ENCODE measurements around the gene STOX2. TPM values are rescaled to one million over a fixed set of nuclear protein-coding genes. Genes with fewer than 3 reads are reported as not detected.

The STOX2 gene
- total RNA-seq, 4 donors from 2014 or later, result 21.6 to 23.7 (median 22.8) TPM

- Histone ChIP-seq H3K4me1 (peaks cover 9 to 32% (median 15%) of the 10 kb centered on the region in 3 donors), H3K27ac (peak overlapping the region in 2 of 4 donors; percentile 57 to 61), H3K4me3 (peak overlapping the region in 1 of 4 donors; percentile 24), H3K9me3 (no peaks in the 10 kb centered on the region), H3K36me3 (no peaks in the 10 kb centered on the region), H3K27me3 (no peaks in the 10 kb centered on the region)
- intact Hi-C loops (cut with DNase I), result no loop called here
- TF ChIP-seq CTCF (IDR thresholded peaks at IDR 0.05) (no peak), POLR2A (IDR thresholded peaks at IDR 0.05) (no peak)
- WGBS, 2 donors, result 58 to 85% methylated on average over 2 of the region's 2 CpGs
- no peak for DNase-seq
Measured at GRCh38 chr4:183860119-183860518, 45.0 kb upstream of the STOX2 start.

- H3K9me3 ChIP-seq, result no peaks in the 10 kb centered on the region
- WGBS, 2 donors, result 19 to 31% methylated on average over 10 of the region's 10 CpGs
- H3K4me1 ChIP-seq, result peaks cover 9 to 32% (median 15%) of the 10 kb centered on the region in 3 donors
- intact Hi-C loops (cut with DNase I), result no loop called here
- H3K4me3 ChIP-seq, result peak overlapping the region in 3 of 4 donors; percentile 24 to 48 (median 24)
- no peaks in the 10 kb centered on the region for H3K36me3 ChIP-seq
- peak overlapping the region in 2 of 4 donors; percentile 57 to 61 for H3K27ac ChIP-seq
- H3K27me3 ChIP-seq, result no peaks in the 10 kb centered on the region
- DNase-seq, result no peak
- TF ChIP-seq POLR2A (IDR thresholded peaks at IDR 0.05), result no peak
- TF ChIP-seq CTCF (IDR thresholded peaks at IDR 0.05), result no peak
Measured at GRCh38 chr4:183860731-183861130, 44.4 kb upstream of the STOX2 start.

- H3K36me3 ChIP-seq, result no peaks in the 10 kb centered on the region
- no peaks in the 10 kb centered on the region for H3K27me3 ChIP-seq
- H3K9me3 ChIP-seq, result no peaks in the 10 kb centered on the region
- 82 to 98% methylated on average over 8 to 9 of the region's 13 CpGs for WGBS, 2 donors
- TF ChIP-seq POLR2A (IDR thresholded peaks at IDR 0.05), result no peak
- TF ChIP-seq CTCF (IDR thresholded peaks at IDR 0.05), result no peak
- intact Hi-C loops (cut with DNase I), result no loop called here
- H3K4me3 ChIP-seq, result no peak overlapping the region
- DNase-seq, result no peak
- peak overlapping the region in 1 of 4 donors; percentile 57 for H3K27ac ChIP-seq
- peaks cover 9 to 32% (median 15%) of the 10 kb centered on the region in 3 donors for H3K4me1 ChIP-seq
Measured at GRCh38 chr4:183861426-183861825, 43.7 kb upstream of the STOX2 start.

- no peaks in the 10 kb centered on the region for H3K36me3 ChIP-seq
- WGBS, 2 donors, result 74 to 75% methylated on average over 7 to 8 of the region's 8 CpGs
- no peak overlapping the region for H3K27ac ChIP-seq
- no peak for TF ChIP-seq POLR2A (IDR thresholded peaks at IDR 0.05)
- TF ChIP-seq CTCF (IDR thresholded peaks at IDR 0.05), result no peak
- peaks cover 9 to 32% (median 15%) of the 10 kb centered on the region in 3 donors for H3K4me1 ChIP-seq
- H3K27me3 ChIP-seq, result no peaks in the 10 kb centered on the region
- no peaks in the 10 kb centered on the region for H3K9me3 ChIP-seq
- intact Hi-C loops (cut with DNase I), result no loop called here
- DNase-seq, result no peak
- no peak overlapping the region for H3K4me3 ChIP-seq
Measured at GRCh38 chr4:183863155-183863825, 41.8 kb upstream of the STOX2 start.

- TF ChIP-seq CTCF (IDR thresholded peaks at IDR 0.05) (no peak), POLR2A (IDR thresholded peaks at IDR 0.05) (no peak)
- peaks cover 0 to 15% (median 5%) of the 10 kb centered on the region in 3 donors for H3K4me1 ChIP-seq
- no peaks in the 10 kb centered on the region for H3K27me3 ChIP-seq
- no peak overlapping the region for H3K27ac ChIP-seq
- WGBS, 2 donors, result 67 to 72% methylated on average over 9 of the region's 9 CpGs
- intact Hi-C loops (cut with DNase I), result no loop called here
- H3K9me3 ChIP-seq, result no peaks in the 10 kb centered on the region
- no peak for DNase-seq
- H3K4me3 ChIP-seq, result no peak overlapping the region
- no peaks in the 10 kb centered on the region for H3K36me3 ChIP-seq
Measured at GRCh38 chr4:183867247-183867646, 37.9 kb upstream of the STOX2 start.

Data from esophagus squamous epithelium (tissue), 5 donors.